Measurements from ENCODE around the gene SORCS1. TPM values are rescaled to one million over a fixed set of nuclear protein-coding genes. Genes with fewer than 3 reads are reported as not detected.

The SORCS1 gene
- polyA plus RNA-seq, 3 donors, result 0.09 TPM; not detected in 2

DNA sequence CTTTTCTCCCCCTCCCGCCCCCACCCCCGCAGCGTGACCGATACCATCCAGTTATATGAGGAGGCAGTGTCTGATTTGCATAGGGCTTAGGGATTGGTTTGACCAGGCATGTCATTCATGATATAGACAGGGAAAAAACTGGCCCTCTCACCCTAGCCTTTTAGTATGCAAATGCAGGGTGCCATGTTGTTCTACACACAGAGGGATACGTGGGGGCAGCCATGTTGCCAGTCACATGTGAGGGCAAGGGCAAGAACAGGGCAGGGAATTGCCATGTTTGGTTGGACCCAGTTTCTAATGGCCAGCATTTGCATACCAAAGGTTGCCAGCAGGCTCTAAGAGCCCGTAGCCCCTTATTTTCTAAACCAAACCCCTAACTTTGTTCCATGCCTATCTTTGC lies 552.1 kb downstream of the SORCS1 start:
- Histone ChIP-seq H3K27me3 (ENCODE audit: control insufficient read depth in 2 of 2, insufficient read depth in 2 of 2, low read length in 2 of 2) (no peaks in the 10 kb centered on the region), H3K27ac (ENCODE audit: low read depth in 1 of 2, low read length in 2 of 2) (no peak overlapping the region), H3K36me3 (replicated peaks in 1 of 2; ENCODE audit: control insufficient read depth in 1 of 2, insufficient read depth in 2 of 2, low read length in 2 of 2) (no peaks in the 10 kb centered on the region), H4K20me1 (ENCODE audit: insufficient read depth, low read length) (no peaks in the 10 kb centered on the region), H3K4me3 (replicated peaks in 1 of 3; ENCODE audit: low read depth in 2 of 3, low read length in 3 of 3) (no peak overlapping the region), H2AFZ (ENCODE audit: insufficient read depth, low read depth, low read length, poor library complexity, severe bottlenecking) (no peak overlapping the region), H3K4me1 (ENCODE audit: control insufficient read depth in 1 of 2, insufficient read depth in 2 of 2, low read length in 2 of 2) (no peaks in the 10 kb centered on the region), H3K9me3 (replicated peaks in 1 of 2; ENCODE audit: control insufficient read depth in 1 of 2, insufficient read depth in 1 of 2, low read length in 2 of 2) (no peaks in the 10 kb centered on the region), H3K4me2 (replicated peaks; ENCODE audit: extremely low read depth, low read length, poor library complexity, severe bottlenecking) (no peak overlapping the region), H3K79me2 (ENCODE audit: insufficient read depth, low read length) (no peaks in the 10 kb centered on the region), H3K9ac (ENCODE audit: insufficient read depth, low read length, poor library complexity, severe bottlenecking) (no peak overlapping the region)
- no peaks in the 10 kb centered on the region for H3K4me1 Mint-ChIP-seq
- H3K27me3 Mint-ChIP-seq (ENCODE audit: low read depth in 3 of 3), result peaks cover 1 to 5% (median 4%) of the 10 kb centered on the region in 3 donors
- H3K4me3 Mint-ChIP-seq, result no peak overlapping the region
- no peaks in the 10 kb centered on the region for H3K36me3 Mint-ChIP-seq
- intact Hi-C loops (cut with micrococcal nuclease), result no loop called here
- peaks cover 0 to 5% (median 0%) of the 10 kb centered on the region in 7 donors for H3K9me3 Mint-ChIP-seq
- H3K27ac Mint-ChIP-seq, result no peak overlapping the region
- no peak for TF ChIP-seq CTCF (IDR thresholded peaks at IDR 0.05)
- no peak for DNase-seq
- 78% methylated on average over 1 of the region's 6 CpGs for WGBS (ENCODE audit: insufficient coverage)

DNA sequence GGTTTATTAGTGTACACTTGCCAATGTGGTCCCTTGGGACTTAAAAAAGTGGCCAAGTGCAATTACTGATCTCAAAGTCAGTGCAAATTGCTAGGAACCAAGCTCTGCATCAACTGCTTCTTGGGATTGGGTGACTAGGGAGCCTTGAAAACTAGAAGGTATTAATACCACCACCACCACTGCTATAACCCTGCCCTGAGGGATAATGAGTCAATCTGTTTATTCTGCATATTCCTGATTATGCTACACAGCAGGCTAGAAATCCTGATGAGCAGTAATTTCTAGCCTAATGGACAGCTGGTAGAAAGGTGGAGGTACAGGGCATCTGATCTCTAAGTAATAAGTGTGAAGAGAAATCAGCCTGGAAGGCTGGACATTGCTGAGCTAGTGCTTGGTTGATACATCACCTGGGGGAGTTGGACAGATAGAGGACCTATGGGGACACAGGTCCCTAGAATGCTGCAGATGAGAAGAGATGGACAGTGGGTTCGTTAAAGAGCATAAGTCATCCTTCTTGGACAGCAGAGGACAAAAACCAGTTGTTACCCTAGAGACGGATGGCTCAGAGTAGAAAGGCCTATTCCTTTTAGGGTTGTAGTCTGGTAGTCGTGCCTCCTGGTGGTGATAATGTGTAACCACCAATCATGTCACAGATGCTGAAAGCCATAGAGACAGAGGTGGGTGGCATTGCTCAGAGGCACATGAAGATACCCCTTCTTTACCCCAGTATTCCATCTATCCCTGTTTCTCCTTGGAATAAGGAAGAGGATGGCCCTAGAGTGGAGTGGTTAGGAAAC lies 554.8 kb downstream of the SORCS1 start:
- DNase-seq, result no peak
- H3K27me3 ChIP-seq (ENCODE audit: control insufficient read depth in 2 of 2, insufficient read depth in 2 of 2, low read length in 2 of 2), result no peaks in the 10 kb centered on the region

More for the DNA sequence above, 554.8 kb downstream of the SORCS1 start:
- no peak overlapping the region for H3K4me2 ChIP-seq (replicated peaks; ENCODE audit: extremely low read depth, low read length, poor library complexity, severe bottlenecking)
- no peak overlapping the region for H3K27ac ChIP-seq (ENCODE audit: low read depth in 1 of 2, low read length in 2 of 2)
- intact Hi-C loops (cut with micrococcal nuclease), result no loop called here
- H3K4me3 Mint-ChIP-seq, result no peak overlapping the region
- H3K27ac Mint-ChIP-seq, result no peak overlapping the region
- H3K36me3 Mint-ChIP-seq, result no peaks in the 10 kb centered on the region
- H3K27me3 Mint-ChIP-seq (ENCODE audit: low read depth in 3 of 3), result peaks cover 0 to 5% (median 1%) of the 10 kb centered on the region in 3 donors
- no peak overlapping the region for H2AFZ ChIP-seq (ENCODE audit: insufficient read depth, low read depth, low read length, poor library complexity, severe bottlenecking)
- H3K79me2 ChIP-seq (ENCODE audit: insufficient read depth, low read length), result no peaks in the 10 kb centered on the region
- no peaks in the 10 kb centered on the region for H3K36me3 ChIP-seq (replicated peaks in 1 of 2; ENCODE audit: control insufficient read depth in 1 of 2, insufficient read depth in 2 of 2, low read length in 2 of 2)
- no peaks in the 10 kb centered on the region for H3K4me1 Mint-ChIP-seq
- TF ChIP-seq CTCF (IDR thresholded peaks at IDR 0.05), result peak; percentile 15
- 92% methylated on average over 2 of the region's 3 CpGs for WGBS (ENCODE audit: insufficient coverage)
- no peak overlapping the region for H3K9ac ChIP-seq (ENCODE audit: insufficient read depth, low read length, poor library complexity, severe bottlenecking)
- no peaks in the 10 kb centered on the region for H3K4me1 ChIP-seq (ENCODE audit: control insufficient read depth in 1 of 2, insufficient read depth in 2 of 2, low read length in 2 of 2)
- no peaks in the 10 kb centered on the region for H3K9me3 ChIP-seq (replicated peaks in 1 of 2; ENCODE audit: control insufficient read depth in 1 of 2, insufficient read depth in 1 of 2, low read length in 2 of 2)
- peaks cover 0 to 3% (median 0%) of the 10 kb centered on the region in 7 donors for H3K9me3 Mint-ChIP-seq
- H3K4me3 ChIP-seq (replicated peaks in 1 of 3; ENCODE audit: low read depth in 2 of 3, low read length in 3 of 3), result no peak overlapping the region
- H4K20me1 ChIP-seq (ENCODE audit: insufficient read depth, low read length), result no peaks in the 10 kb centered on the region

Measured in CD14-positive monocyte (primary cell).